Posterior vena cava (tissue), 2 donors: ENCODE measurements around the gene CEACAM16. TPM values are rescaled to one million over a fixed set of nuclear protein-coding genes. Genes with fewer than 3 reads are reported as not detected.

ENCODE experiments used
- DNase-seq: peaks from one replicate; pipeline ENCODE4 v3.0.0-alpha.2; 2020; ENCODE audit warnings: low spot score
- intact Hi-C, 2 donors: fragments of 100-400 bp; cut with DNase I; formaldehyde crosslinking; loops; one replicate each; pipeline versions ENCODE4 v1.14.1 to v1.14.2; 2022 to 2023
- total RNA-seq, 2 donors: library from RNA; stranded (reverse); fragmentation: NEBNext Ultra II Directional; extraction: Animal tissue kit (Norgen Biotek cat#: 25700); gene quantifications; one replicate each; pipeline ENCODE4 v1.2.1, GENCODE V29; 2021
- donor health status: DM: yes; HTN: yes; CAD: no.
- donor health status: DM: yes; HTN: yes; CAD: no.

Gene CEACAM16
- total RNA-seq, 2 donors from 2014 or later: not detected

- no peak for DNase-seq
- intact Hi-C loops: no loop called here
Observed at GRCh38 chr19:44738136-44738535, 39.2 kb downstream of the CEACAM16 start.

- intact Hi-C loops: no loop called here
- DNase-seq: no peak
Observed at GRCh38 chr19:44738603-44739558, 39.9 kb downstream of the CEACAM16 start.

GRCh38 chr19:44740351-44740824 lies 41.4 kb downstream of the CEACAM16 start:
- DNase-seq: no peak
- intact Hi-C loops: no loop called here

- DNase-seq: no peak
- intact Hi-C loops: no loop called here
Observed at GRCh38 chr19:44741258-44741731, 42.3 kb downstream of the CEACAM16 start.

- intact Hi-C loops: no loop called here
- peak; percentile 99 for DNase-seq
Observed at GRCh38 chr19:44741841-44742329, 42.9 kb downstream of the CEACAM16 start.

- no peak for DNase-seq
- intact Hi-C loops: no loop called here
Observed at GRCh38 chr19:44742330-44743061, 43.5 kb downstream of the CEACAM16 start.

GRCh38 chr19:44744871-44745332 lies 46.0 kb downstream of the CEACAM16 start:
- DNase-seq: no peak
- intact Hi-C loops: no loop called here

GRCh38 chr19:44745341-44745831 lies 46.4 kb downstream of the CEACAM16 start:
- peak; percentile 96 for DNase-seq
- intact Hi-C loops: no loop called here

GRCh38 chr19:44745887-44746600 lies 47.1 kb downstream of the CEACAM16 start:
- no peak for DNase-seq
- intact Hi-C loops: no loop called here

GRCh38 chr19:44746616-44746945 lies 47.6 kb downstream of the CEACAM16 start:
- intact Hi-C loops: no loop called here
- DNase-seq: no peak

- peak; percentile 99 for DNase-seq
- intact Hi-C loops: no loop called here
Observed at GRCh38 chr19:44746946-44747738, 48.2 kb downstream of the CEACAM16 start.

- intact Hi-C loops: no loop called here
- peak; percentile 94 for DNase-seq
Observed at GRCh38 chr19:44747739-44748425, 48.9 kb downstream of the CEACAM16 start.

GRCh38 chr19:44748426-44749254 lies 49.7 kb downstream of the CEACAM16 start, which contains the start of gene BCL3:
BCL3 (plus strand) TSS chr19:44748708; CDS start chr19:44748791, 83 bp downstream.
- DNase-seq: peak; percentile 94

GRCh38 chr19:44749292-44749691 lies 50.3 kb downstream of the CEACAM16 start:
- intact Hi-C loops: no loop called here
- DNase-seq: no peak

More at GRCh38 chr19:44748426-44749254, 49.7 kb downstream of the CEACAM16 start, which contains the start of gene BCL3:
- intact Hi-C loops: no loop called here

GRCh38 chr19:44749994-44750393 lies 51.0 kb downstream of the CEACAM16 start:
- intact Hi-C loops: no loop called here
- no peak for DNase-seq

- DNase-seq: no peak
- intact Hi-C loops: no loop called here
Observed at GRCh38 chr19:44752123-44752815, 53.3 kb downstream of the CEACAM16 start.
